ENCODE results near the gene SEC63. TPM values are rescaled to one million over a fixed set of nuclear protein-coding genes. Genes with fewer than 3 reads are reported as not detected.
"Not testable (repeated sequence)": the region's sequence is repeated elsewhere in the genome, so short reads cannot be mapped to it uniquely, and the experiment has no call there.

Gene SEC63
- total RNA-seq, 1 experiment from 2014 or later, result 97.6 TPM

GRCh38 chr6:107956586-107957307 lies 1.3 kb downstream of the SEC63 start (continued):
- TF ChIP-seq GABPB1 (CRISPR knock-in tag; IDR thresholded peaks at IDR 0.05) (no peak), CREB1 (CRISPR knock-in tag; IDR thresholded peaks at IDR 0.05) (no peak)

DNA sequence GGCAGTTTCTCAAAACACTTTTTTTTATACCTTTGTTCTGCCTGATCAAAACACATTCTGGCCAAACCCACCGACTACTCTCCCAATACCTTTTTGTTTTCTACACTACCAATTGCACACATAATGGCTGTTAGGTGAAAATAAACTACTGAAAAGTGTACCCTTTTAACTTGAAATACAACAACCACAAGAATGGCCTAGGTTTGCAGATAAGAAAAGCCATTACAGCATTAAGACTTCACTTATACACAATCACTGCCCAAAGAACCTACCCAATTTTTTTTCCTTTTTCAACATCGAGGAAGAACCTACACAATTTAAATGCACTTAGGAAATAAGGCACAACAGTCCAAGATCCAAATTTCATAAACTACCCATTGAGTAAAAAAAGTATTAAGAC lies 1.8 kb downstream of the SEC63 start:
- no peak for ATAC-seq
- peak overlapping the region; percentile 97 for H3K4me3 Mint-ChIP-seq
- TF ChIP-seq TP53 (CRISPR knock-in tag; IDR thresholded peaks at IDR 0.05) (no peak), ZNF396 (CRISPR knock-in tag; IDR thresholded peaks at IDR 0.05; ENCODE audit: borderline replicate concordance) (no peak), NFATC4 (CRISPR knock-in tag; IDR thresholded peaks at IDR 0.05) (no peak), ZNF512 (CRISPR knock-in tag; IDR thresholded peaks at IDR 0.05; ENCODE audit: borderline replicate concordance) (no peak), KAT7 (CRISPR knock-in tag; IDR thresholded peaks at IDR 0.05; ENCODE audit: borderline replicate concordance) (no peak), ATF3 (CRISPR knock-in tag; conservative IDR thresholded peaks at IDR 0.05) (no peak)
- TF ChIP-seq, protein P1, sequence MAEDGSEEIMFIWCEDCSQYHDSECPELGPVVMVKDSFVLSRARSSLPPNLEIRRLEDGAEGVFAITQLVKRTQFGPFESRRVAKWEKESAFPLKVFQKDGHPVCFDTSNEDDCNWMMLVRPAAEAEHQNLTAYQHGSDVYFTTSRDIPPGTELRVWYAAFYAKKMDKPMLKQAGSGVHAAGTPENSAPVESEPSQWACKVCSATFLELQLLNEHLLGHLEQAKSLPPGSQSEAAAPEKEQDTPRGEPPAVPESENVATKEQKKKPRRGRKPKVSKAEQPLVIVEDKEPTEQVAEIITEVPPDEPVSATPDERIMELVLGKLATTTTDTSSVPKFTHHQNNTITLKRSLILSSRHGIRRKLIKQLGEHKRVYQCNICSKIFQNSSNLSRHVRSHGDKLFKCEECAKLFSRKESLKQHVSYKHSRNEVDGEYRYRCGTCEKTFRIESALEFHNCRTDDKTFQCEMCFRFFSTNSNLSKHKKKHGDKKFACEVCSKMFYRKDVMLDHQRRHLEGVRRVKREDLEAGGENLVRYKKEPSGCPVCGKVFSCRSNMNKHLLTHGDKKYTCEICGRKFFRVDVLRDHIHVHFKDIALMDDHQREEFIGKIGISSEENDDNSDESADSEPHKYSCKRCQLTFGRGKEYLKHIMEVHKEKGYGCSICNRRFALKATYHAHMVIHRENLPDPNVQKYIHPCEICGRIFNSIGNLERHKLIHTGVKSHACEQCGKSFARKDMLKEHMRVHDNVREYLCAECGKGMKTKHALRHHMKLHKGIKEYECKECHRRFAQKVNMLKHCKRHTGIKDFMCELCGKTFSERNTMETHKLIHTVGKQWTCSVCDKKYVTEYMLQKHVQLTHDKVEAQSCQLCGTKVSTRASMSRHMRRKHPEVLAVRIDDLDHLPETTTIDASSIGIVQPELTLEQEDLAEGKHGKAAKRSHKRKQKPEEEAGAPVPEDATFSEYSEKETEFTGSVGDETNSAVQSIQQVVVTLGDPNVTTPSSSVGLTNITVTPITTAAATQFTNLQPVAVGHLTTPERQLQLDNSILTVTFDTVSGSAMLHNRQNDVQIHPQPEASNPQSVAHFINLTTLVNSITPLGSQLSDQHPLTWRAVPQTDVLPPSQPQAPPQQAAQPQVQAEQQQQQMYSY (CRISPR knock-in tag; IDR thresholded peaks at IDR 0.05), result no peak
- POLR2A ChIA-PET, result interaction anchor here (1.0 kb wide), 1 partner anchor 21 kb away, joined by 3 read pairs; no protein-coding TSS in a partner anchor
- H3K4me1 Mint-ChIP-seq, result peaks cover 34% of the 10 kb centered on the region
- H3K27ac Mint-ChIP-seq, result no peak overlapping the region
- no peaks in the 10 kb centered on the region for H3K27me3 Mint-ChIP-seq (ENCODE audit: low read depth)
- CTCF ChIA-PET, result no interaction called here
- no peak for DNase-seq (ENCODE audit: low spot score)
- no peaks in the 10 kb centered on the region for H3K9me3 Mint-ChIP-seq
- H3K36me3 Mint-ChIP-seq, result peaks cover 15% of the 10 kb centered on the region

DNA sequence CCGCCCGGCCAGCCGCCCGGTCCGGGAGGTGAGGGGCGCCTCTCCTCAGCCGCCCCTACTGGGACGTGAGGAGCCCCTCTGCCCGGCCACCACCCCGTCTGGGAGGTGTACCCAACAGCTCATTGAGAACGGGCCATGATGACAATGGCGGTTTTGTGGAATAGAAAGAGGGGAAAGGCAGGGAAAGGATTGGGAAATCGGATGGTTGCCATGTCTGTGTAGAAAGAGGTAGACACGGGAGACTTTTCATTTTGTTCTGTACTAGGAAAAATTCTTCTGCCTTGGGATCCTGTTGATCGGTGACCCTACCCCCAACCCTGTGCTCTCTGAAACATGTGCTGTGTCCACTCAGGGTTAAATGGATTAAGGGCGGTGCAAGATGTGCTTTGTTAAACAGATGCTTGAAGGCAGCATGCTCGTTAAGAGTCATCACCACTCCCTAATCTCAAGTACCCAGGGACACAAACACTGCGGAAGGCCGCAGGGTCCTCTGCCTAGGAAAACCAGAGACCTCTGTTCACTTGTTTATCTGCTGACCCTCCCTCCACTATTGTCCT lies 4.1 kb downstream of the SEC63 start:
- Mint-ChIP-seq H3K36me3 (peaks cover 15% of the 10 kb centered on the region), H3K4me1 (peaks cover 40% of the 10 kb centered on the region)
- CTCF ChIA-PET; H3K4me3 Mint-ChIP-seq; H3K27ac Mint-ChIP-seq; ATAC-seq; DNase-seq (ENCODE audit: low spot score); H3K9me3 Mint-ChIP-seq; H3K27me3 Mint-ChIP-seq (ENCODE audit: low read depth); POLR2A ChIA-PET: not testable (repeated sequence)

DNA sequence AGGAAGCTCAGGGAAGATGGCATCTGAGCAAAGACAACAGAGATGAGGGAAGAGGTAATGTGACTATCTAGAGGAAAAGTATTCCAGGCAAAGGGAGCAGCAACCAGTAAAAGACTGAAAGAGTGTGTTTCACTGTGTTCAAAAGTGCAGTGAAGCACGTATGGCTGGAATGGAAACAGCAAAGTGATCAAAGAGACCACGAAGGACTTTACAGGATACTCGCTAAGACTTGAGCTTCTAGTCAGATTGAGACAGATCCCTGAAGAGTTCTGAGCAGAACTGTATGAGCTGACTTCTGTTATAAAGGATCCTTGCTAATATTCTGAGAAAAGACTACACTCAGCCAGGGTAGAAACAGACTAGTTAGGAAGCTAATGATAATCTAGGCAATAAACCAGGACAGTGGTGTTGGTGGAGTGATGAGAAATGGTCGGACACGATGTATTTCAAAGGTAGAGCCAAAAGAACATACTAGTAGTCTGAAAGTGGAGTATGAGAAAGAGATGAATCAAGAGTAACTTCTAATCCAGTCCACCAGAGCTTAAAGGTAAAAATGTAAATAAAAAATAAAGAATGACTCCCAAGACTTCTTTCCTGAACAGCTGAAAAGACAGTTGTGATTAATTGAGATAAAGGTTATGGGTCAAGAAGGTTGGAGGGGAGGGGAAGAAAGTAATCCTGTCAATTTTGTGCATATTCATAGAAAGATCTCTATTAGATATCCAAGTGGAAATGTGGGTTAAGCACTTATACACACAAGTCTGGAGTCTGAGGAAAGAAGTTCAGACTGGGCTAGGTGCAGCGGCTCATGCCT lies 14.2 kb downstream of the SEC63 start:
- ChIA-PET CTCF (no interaction called here), POLR2A (no interaction called here)
- Mint-ChIP-seq H3K4me3 (no peak overlapping the region), H3K9me3 (no peaks in the 10 kb centered on the region), H3K27ac (peak overlapping the region; percentile 55), H3K4me1 (peaks cover 6% of the 10 kb centered on the region), H3K27me3 (ENCODE audit: low read depth) (no peaks in the 10 kb centered on the region), H3K36me3 (0 out of 2 replicates have a peak, but pooled peaks cover 3% of the 10 kb centered on the region)
- ATAC-seq (no peak), DNase-seq (ENCODE audit: low spot score) (no peak)
- TF ChIP-seq SOX15 (CRISPR knock-in tag; IDR thresholded peaks at IDR 0.05), result no peak
- no peak for TF ChIP-seq ELF4 (CRISPR knock-in tag; IDR thresholded peaks at IDR 0.05; ENCODE audit: low read depth)
- TF ChIP-seq, protein P2, sequence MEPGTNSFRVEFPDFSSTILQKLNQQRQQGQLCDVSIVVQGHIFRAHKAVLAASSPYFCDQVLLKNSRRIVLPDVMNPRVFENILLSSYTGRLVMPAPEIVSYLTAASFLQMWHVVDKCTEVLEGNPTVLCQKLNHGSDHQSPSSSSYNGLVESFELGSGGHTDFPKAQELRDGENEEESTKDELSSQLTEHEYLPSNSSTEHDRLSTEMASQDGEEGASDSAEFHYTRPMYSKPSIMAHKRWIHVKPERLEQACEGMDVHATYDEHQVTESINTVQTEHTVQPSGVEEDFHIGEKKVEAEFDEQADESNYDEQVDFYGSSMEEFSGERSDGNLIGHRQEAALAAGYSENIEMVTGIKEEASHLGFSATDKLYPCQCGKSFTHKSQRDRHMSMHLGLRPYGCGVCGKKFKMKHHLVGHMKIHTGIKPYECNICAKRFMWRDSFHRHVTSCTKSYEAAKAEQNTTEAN (CRISPR knock-in tag; IDR thresholded peaks at IDR 0.05), result no peak
- TF ChIP-seq E2F5 (CRISPR knock-in tag; IDR thresholded peaks at IDR 0.05), result no peak
- no peak for TF ChIP-seq TCF7 (CRISPR knock-in tag; IDR thresholded peaks at IDR 0.05; ENCODE audit: low read depth)
- no peak for TF ChIP-seq ZNF281 (CRISPR knock-in tag; IDR thresholded peaks at IDR 0.05)
- TF ChIP-seq ZNF121 (CRISPR knock-in tag; IDR thresholded peaks at IDR 0.05), result no peak
